B cell (primary cell): ENCODE results near the gene INTS6L.

ENCODE experiments used
- CTCF ChIP-seq: fragments of 200-600 bp; IDR thresholded peaks from one replicate; pipeline ENCODE4 v1.8.0; 2022; ENCODE audit warnings: antibody characterized with exemption, mild to moderate bottlenecking
- EZH2 ChIP-seq: IDR thresholded peaks from 2 replicates; pipeline ENCODE4 v1.6.1; 2012; ENCODE audit warnings: borderline replicate concordance, low read depth, mild to moderate bottlenecking, moderate library complexity, low read length; ENCODE audit not compliant: insufficient read depth, poor library complexity, severe bottlenecking

GRCh38 chrX:135509885-135510284, 10.6 kb upstream of the INTS6L start:
- TF ChIP-seq CTCF (no peak), EZH2 (no peak)
